Cardiac septum (tissue), 1 donor: Measurements from ENCODE around the gene THRA. TPM values are rescaled to one million over a fixed set of nuclear protein-coding genes. Genes with fewer than 3 reads are reported as not detected.

Experiments
- DNase-seq: peaks from one replicate; pipeline ENCODE4 v3.0.0-alpha.2; 2020; ENCODE audit warnings: low spot score
- intact Hi-C: fragments of 100-400 bp; cut with DNase I; formaldehyde crosslinking; loops from one replicate; pipeline ENCODE4 v1.14.0; 2022
- total RNA-seq: library from RNA; stranded (reverse); fragmentation: NEBNext Ultra II Directional; extraction: Animal tissue kit (Norgen Biotek cat#: 25700); gene quantifications from one replicate; pipeline ENCODE4 v1.2.1, GENCODE V29; 2021
- donor health status: DM: no; HTN: no; CAD: no.

The THRA gene
- total RNA-seq, 1 donor from 2014 or later: 66.8 TPM

- intact Hi-C loops: no loop called here
- no peak for DNase-seq
Observed at GRCh38 chr17:40073454-40074174, 10.8 kb downstream of the THRA start.

- no peak for DNase-seq
Observed at GRCh38 chr17:40074175-40074512, 11.4 kb downstream of the THRA start.

GRCh38 chr17:40074871-40075200 lies 12.1 kb downstream of the THRA start:
- no peak for DNase-seq
- intact Hi-C loops: loop anchor here (1.0 kb wide), 1 partner anchor 12 kb away; no protein-coding TSS in a partner anchor

More at GRCh38 chr17:40074175-40074512, 11.4 kb downstream of the THRA start:
- intact Hi-C loops: no loop called here

GRCh38 chr17:40075201-40075941 lies 12.6 kb downstream of the THRA start:
- DNase-seq: no peak
- intact Hi-C loops: loop anchor here (1.0 kb wide), 1 partner anchor 12 kb away; no protein-coding TSS in a partner anchor

GRCh38 chr17:40075942-40076498 lies 13.3 kb downstream of the THRA start:
- DNase-seq: no peak

GRCh38 chr17:40076591-40076990 lies 13.8 kb downstream of the THRA start:
- DNase-seq: no peak
- intact Hi-C loops: no loop called here

More at GRCh38 chr17:40075942-40076498, 13.3 kb downstream of the THRA start:
- intact Hi-C loops: loop anchor here (1.0 kb wide), 1 partner anchor 13 kb away; no protein-coding TSS in a partner anchor

GRCh38 chr17:40079545-40079944 lies 16.8 kb downstream of the THRA start:
- intact Hi-C loops: no loop called here
- DNase-seq: no peak

GRCh38 chr17:40084477-40084876 lies 21.7 kb downstream of the THRA start:
- intact Hi-C loops: loop anchor here (10.0 kb wide), 1 partner anchor 50 kb away; no protein-coding TSS in a partner anchor
- DNase-seq: no peak

GRCh38 chr17:40086150-40087044 lies 23.6 kb downstream of the THRA start:
- intact Hi-C loops: loop anchor here (10.0 kb wide), 1 partner anchor 52 kb away; no protein-coding TSS in a partner anchor
- DNase-seq: no peak

GRCh38 chr17:40087049-40087794 lies 24.5 kb downstream of the THRA start:
- DNase-seq: no peak
- intact Hi-C loops: loop anchor here (10.0 kb wide), 1 partner anchor 52 kb away; no protein-coding TSS in a partner anchor

GRCh38 chr17:40087903-40088718 lies 25.3 kb downstream of the THRA start:
- intact Hi-C loops: loop anchor here (10.0 kb wide), 1 partner anchor 53 kb away; no protein-coding TSS in a partner anchor
- no peak for DNase-seq

- intact Hi-C loops: loop anchor here (10.0 kb wide), 1 partner anchor 54 kb away; no protein-coding TSS in a partner anchor
- no peak for DNase-seq
Observed at GRCh38 chr17:40089077-40089895, 26.5 kb downstream of the THRA start.

GRCh38 chr17:40090237-40091119 lies 27.7 kb downstream of the THRA start:
- intact Hi-C loops: no loop called here
- DNase-seq: no peak

- DNase-seq: no peak
- intact Hi-C loops: no loop called here
Observed at GRCh38 chr17:40091691-40092397, 29.1 kb downstream of the THRA start.

- intact Hi-C loops: no loop called here
- no peak for DNase-seq
Observed at GRCh38 chr17:40092581-40092980, 29.8 kb downstream of the THRA start.
